Coronary artery (tissue), 2 donors: Measurements from ENCODE around the gene RASL11A.
"Not testable (repeated sequence)": the region's sequence is repeated elsewhere in the genome, so short reads cannot be mapped to it uniquely, and the experiment has no call there.

ENCODE experiments used
- DNase-seq: peaks from one replicate; pipeline ENCODE4 v3.0.0-alpha.2; 2017; ENCODE audit warnings: low spot score
- H3K27ac ChIP-seq, 2 donors: fragments of 200-600 bp; sonication (generic); one replicate each; pipeline ENCODE4 v1.5.1; 2016 to 2019
- H3K4me3 ChIP-seq: fragments of 200-600 bp; sonication (generic); 2 replicates; pipeline ENCODE4 v1.5.1; 2016; ENCODE audit warnings: mild to moderate bottlenecking, moderate library complexity
- TF ChIP-seq, protein P1 (sequence below): fragments of 200-600 bp; sonication (generic); IDR thresholded peaks from one replicate; pipeline ENCODE4 v1.5.1; 2019; ENCODE audit warnings: antibody characterized with exemption

The RASL11A gene

GRCh38 chr13:27298849-27299248 lies 28.2 kb downstream of the RASL11A start:
- H3K4me3 ChIP-seq = no peak overlapping the region
- TF ChIP-seq, protein P1, sequence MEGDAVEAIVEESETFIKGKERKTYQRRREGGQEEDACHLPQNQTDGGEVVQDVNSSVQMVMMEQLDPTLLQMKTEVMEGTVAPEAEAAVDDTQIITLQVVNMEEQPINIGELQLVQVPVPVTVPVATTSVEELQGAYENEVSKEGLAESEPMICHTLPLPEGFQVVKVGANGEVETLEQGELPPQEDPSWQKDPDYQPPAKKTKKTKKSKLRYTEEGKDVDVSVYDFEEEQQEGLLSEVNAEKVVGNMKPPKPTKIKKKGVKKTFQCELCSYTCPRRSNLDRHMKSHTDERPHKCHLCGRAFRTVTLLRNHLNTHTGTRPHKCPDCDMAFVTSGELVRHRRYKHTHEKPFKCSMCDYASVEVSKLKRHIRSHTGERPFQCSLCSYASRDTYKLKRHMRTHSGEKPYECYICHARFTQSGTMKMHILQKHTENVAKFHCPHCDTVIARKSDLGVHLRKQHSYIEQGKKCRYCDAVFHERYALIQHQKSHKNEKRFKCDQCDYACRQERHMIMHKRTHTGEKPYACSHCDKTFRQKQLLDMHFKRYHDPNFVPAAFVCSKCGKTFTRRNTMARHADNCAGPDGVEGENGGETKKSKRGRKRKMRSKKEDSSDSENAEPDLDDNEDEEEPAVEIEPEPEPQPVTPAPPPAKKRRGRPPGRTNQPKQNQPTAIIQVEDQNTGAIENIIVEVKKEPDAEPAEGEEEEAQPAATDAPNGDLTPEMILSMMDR = no peak
- no peak overlapping the region for H3K27ac ChIP-seq
- DNase-seq = no peak

- not testable (repeated sequence) for H3K27ac ChIP-seq, H3K4me3 ChIP-seq, DNase-seq
These were observed 29.8 kb downstream of the RASL11A start for GRCh38 chr13:27300406-27300805.

DNA sequence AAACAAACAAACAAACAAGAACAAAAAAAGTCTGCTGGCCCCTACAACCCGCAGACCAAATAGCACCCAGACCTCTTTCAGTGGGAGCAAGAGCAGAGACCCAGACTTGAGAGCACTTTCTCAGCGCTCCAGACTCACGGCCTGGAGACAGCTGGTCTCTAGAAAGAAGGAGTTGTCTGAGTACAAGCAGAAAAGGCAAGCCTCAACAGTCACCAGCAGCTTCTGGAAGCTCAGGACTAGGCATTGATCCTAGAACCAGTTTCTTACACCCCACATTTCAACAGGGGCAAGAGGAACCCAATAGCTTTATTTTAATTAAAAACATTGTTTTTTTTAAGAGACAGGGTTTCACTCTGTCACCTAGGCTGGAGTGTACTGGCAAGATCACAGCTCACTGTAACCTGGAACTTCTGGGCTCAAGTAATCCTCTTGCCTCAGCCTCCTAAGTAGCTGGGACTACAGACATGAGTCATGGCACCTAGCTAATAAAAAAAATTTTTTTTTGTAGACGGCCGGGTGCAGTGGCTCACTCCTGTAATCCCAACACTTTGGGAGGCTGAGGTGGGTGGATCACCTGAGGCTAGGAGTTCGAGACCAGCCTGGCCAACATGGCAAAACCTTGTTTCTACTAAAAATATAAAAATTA lies 30.4 kb downstream of the RASL11A start:
- Histone ChIP-seq H3K27ac (no peak overlapping the region), H3K4me3 (no peak overlapping the region)
- DNase-seq = no peak
- TF ChIP-seq, protein P1 = no peak

DNA sequence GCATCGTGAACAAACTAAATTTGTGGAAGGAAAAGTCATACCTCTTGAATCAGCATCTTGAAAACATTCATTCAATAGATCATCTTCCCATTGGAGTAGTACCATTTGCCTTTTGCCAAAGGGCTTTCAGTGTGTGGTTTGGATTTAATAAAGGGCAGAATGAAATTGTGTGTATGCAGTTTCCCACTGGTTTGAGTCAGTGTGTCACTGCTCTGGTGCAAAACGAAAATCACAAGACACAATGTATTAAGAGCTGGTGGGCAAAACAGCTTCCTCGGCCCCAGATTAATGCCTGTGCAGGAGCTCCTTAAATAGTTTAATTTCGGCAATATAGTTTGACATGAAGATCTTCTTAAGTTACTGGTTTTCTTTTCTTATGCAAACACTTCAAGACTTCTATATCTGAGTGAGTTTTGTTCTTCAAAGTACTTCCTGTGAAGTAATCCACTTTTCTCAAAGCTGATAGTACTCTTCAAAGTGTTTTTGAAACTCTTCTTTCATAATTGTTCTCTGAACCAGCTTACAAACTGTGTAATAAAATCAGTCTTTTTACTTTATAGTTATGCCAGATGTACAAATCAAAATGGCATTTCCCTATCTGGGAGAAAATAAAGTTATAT lies 32.1 kb downstream of the RASL11A start:
- TF ChIP-seq, protein P1 = no peak
- Histone ChIP-seq H3K27ac (no peak overlapping the region), H3K4me3 (no peak overlapping the region)
- no peak for DNase-seq

DNA sequence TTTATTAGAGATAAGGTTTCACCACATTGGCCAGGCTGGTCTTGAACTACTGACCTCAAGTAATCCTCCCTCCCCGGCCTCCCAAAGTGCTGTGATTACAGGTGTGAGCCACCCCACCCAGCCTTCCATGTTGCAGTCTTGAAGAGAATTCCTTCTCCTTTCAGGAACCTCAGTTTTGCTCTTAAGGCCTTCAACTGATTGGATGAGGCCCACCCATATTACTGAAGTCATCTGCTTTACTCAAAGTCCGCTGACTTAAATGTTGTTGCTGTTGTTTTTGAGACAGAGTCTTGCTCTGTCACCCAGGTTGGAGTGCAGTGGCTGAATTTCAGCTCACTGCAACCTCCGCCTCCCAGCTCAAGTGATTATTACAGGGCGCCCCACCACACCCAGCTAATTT lies 33.5 kb downstream of the RASL11A start:
- TF ChIP-seq, protein P1 = no peak
- Histone ChIP-seq H3K4me3 (no peak overlapping the region), H3K27ac (no peak overlapping the region)
- no peak for DNase-seq

- TF ChIP-seq, protein P1 = no peak
- Histone ChIP-seq H3K4me3 (no peak overlapping the region), H3K27ac (no peak overlapping the region)
- DNase-seq = no peak
These were observed 34.0 kb downstream of the RASL11A start for GRCh38 chr13:27304611-27305010.

DNA sequence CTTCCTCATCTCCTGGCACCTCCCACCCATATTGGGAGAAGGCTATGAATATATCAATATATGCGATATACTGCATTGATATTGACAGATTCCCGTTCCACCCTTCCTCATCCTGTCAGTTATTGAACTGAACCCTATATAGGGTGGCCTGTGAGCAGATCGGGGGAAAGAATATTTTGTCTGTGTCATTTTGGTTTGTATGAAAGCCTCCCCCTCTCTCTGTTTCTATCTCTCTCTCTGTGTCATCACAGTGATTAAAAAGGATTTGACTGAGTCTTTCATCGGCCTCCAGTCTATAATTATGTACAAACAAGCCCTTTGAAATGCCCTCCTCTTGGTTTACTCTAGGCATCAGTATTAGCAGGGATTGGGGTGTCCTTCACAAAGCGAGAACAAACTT lies 35.7 kb downstream of the RASL11A start:
- TF ChIP-seq, protein P1 = no peak
- Histone ChIP-seq H3K27ac (no peak overlapping the region), H3K4me3 (no peak overlapping the region)
- no peak for DNase-seq
